Testis (tissue), 2 donors: Measurements from ENCODE around the gene CTDP1.

Experiments
- POLR2A ChIP-seq: fragments of 450-650 bp; IDR thresholded peaks from one replicate; pipeline ENCODE4 v1.6.1; 2017; ENCODE audit warnings: antibody characterized with exemption, mild to moderate bottlenecking, moderate library complexity
- TF ChIP-seq, protein P1 (sequence below), 3 experiments: fragments of 450-650 bp in 2 of 3; fragments of 200-600 bp in 1 of 3; sonication (generic) in 1 of 3; IDR thresholded peaks; one replicate each; pipeline ENCODE4 v1.5.1; 2016 to 2019; ENCODE audit warnings: antibody characterized with exemption in 3 of 3, mild to moderate bottlenecking in 2 of 3, moderate library complexity in 1 of 3

DNA sequence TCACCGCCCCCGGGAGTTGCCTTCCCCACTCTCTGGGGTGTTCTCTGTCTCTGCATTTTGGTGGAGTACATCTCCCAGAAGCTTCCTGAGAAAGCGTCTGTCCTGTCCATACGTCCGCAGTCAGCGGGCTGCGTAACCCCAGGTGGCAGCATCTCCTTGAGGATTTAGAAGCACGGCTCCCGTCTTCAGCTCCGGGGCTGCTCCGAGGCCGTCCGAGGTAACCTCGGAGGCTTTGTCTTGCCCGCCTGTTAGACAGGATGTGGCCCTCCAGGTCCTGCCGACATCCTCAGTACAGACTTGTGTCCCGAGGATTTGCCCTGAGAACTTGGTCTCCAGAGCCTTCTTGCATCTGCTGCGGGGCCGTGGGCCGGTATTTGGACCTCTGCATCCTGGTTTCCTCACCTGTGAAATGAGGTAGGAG lies 58.4 kb downstream of the CTDP1 start:
- TF ChIP-seq, protein P1, sequence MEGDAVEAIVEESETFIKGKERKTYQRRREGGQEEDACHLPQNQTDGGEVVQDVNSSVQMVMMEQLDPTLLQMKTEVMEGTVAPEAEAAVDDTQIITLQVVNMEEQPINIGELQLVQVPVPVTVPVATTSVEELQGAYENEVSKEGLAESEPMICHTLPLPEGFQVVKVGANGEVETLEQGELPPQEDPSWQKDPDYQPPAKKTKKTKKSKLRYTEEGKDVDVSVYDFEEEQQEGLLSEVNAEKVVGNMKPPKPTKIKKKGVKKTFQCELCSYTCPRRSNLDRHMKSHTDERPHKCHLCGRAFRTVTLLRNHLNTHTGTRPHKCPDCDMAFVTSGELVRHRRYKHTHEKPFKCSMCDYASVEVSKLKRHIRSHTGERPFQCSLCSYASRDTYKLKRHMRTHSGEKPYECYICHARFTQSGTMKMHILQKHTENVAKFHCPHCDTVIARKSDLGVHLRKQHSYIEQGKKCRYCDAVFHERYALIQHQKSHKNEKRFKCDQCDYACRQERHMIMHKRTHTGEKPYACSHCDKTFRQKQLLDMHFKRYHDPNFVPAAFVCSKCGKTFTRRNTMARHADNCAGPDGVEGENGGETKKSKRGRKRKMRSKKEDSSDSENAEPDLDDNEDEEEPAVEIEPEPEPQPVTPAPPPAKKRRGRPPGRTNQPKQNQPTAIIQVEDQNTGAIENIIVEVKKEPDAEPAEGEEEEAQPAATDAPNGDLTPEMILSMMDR (IDR thresholded peaks at IDR 0.05), result no peak
- no peak for TF ChIP-seq POLR2A
